Hepatocyte (in vitro differentiated cells): Measurements from ENCODE around the gene RAMP3.

Source experiments
- EZH2 ChIP-seq: fragments of 200-600 bp; sonication (generic); IDR thresholded peaks from 2 replicates; pipeline ENCODE4 v1.6.1; 2016; ENCODE audit warnings: antibody characterized with exemption, mild to moderate bottlenecking, borderline replicate concordance
- TF ChIP-seq, protein P1 (sequence below): fragments of 200-600 bp; sonication (generic); IDR thresholded peaks from 2 replicates; pipeline ENCODE4 v1.5.1; 2016; ENCODE audit warnings: antibody characterized with exemption, mild to moderate bottlenecking; ENCODE audit not compliant: poor library complexity

DNA sequence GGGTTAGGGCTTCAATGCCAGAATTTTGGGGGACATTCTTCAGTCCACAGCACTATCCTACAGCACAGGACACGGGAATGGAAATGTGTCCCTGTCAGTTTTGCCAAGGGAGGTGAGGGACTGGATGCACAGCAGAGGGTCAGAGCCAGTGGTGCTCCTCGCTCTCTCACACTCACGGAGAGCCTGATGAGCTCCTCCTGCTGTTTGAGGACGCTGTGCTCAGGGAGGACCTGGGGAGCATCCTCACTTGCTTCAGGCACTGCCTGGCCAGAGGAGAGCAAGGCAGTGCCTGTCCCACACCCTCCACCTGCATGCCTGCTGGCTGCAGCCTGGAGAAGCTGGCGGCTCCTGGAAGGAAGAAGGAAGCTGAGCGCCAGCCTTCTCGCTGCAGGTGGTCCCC is 58.6 kb downstream of the RAMP3 start:
- TF ChIP-seq, protein P1, sequence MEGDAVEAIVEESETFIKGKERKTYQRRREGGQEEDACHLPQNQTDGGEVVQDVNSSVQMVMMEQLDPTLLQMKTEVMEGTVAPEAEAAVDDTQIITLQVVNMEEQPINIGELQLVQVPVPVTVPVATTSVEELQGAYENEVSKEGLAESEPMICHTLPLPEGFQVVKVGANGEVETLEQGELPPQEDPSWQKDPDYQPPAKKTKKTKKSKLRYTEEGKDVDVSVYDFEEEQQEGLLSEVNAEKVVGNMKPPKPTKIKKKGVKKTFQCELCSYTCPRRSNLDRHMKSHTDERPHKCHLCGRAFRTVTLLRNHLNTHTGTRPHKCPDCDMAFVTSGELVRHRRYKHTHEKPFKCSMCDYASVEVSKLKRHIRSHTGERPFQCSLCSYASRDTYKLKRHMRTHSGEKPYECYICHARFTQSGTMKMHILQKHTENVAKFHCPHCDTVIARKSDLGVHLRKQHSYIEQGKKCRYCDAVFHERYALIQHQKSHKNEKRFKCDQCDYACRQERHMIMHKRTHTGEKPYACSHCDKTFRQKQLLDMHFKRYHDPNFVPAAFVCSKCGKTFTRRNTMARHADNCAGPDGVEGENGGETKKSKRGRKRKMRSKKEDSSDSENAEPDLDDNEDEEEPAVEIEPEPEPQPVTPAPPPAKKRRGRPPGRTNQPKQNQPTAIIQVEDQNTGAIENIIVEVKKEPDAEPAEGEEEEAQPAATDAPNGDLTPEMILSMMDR: no peak
- TF ChIP-seq EZH2: no peak
